Measurements from ENCODE around the gene GPX8.

GPX8 gene

GRCh38 chr5:55205001-55205400, 45.0 kb downstream of the GPX8 start:
- ATAC-seq (ENCODE audit: insufficient read depth, low read depth), result no peak
- no peaks in the 10 kb centered on the region for H3K27me3 ChIP-seq (ENCODE audit: insufficient read depth, low read length, poor library complexity)
- H3K4me2 ChIP-seq (ENCODE audit: insufficient read depth, low read length), result no peak overlapping the region
- no peaks in the 10 kb centered on the region for H3K36me3 ChIP-seq (ENCODE audit: insufficient read depth, low read length)
- H3K4me3 ChIP-seq (ENCODE audit: low read depth in 1 of 2, low read length in 2 of 2), result no peak overlapping the region
- no peaks in the 10 kb centered on the region for H3K4me1 ChIP-seq (ENCODE audit: insufficient read depth, low read length)
- H3K9me3 ChIP-seq (ENCODE audit: insufficient read depth, low read length, severe bottlenecking), result no peaks in the 10 kb centered on the region
- no peaks in the 10 kb centered on the region for H4K20me1 ChIP-seq (ENCODE audit: insufficient read depth, low read length)
- TF ChIP-seq EZH2 (IDR thresholded peaks at IDR 0.05; ENCODE audit: borderline replicate concordance, low read depth, low read length, severe bottlenecking) (no peak), CTCF (IDR thresholded peaks at IDR 0.05; ENCODE audit: borderline replicate concordance, extremely low read depth, low read length, poor library complexity, severe bottlenecking) (no peak)
- H3K27ac ChIP-seq (ENCODE audit: low read length), result no peak overlapping the region
- no peak for DNase-seq
- H3K9ac ChIP-seq (ENCODE audit: low read depth, low read length), result no peak overlapping the region
- no peak overlapping the region for H2AFZ ChIP-seq (ENCODE audit: low read depth, low read length)
- H3K79me2 ChIP-seq (ENCODE audit: insufficient read depth, low read length), result no peaks in the 10 kb centered on the region

GRCh38 chr5:55211184-55211874, 51.4 kb downstream of the GPX8 start:
- no peaks in the 10 kb centered on the region for H3K9me3 ChIP-seq (ENCODE audit: insufficient read depth, low read length, severe bottlenecking)
- H3K27ac ChIP-seq (ENCODE audit: low read length), result no peak overlapping the region
- TF ChIP-seq CTCF (IDR thresholded peaks at IDR 0.05; ENCODE audit: borderline replicate concordance, extremely low read depth, low read length, poor library complexity, severe bottlenecking) (no peak), EZH2 (IDR thresholded peaks at IDR 0.05; ENCODE audit: borderline replicate concordance, low read depth, low read length, severe bottlenecking) (no peak)
- no peaks in the 10 kb centered on the region for H3K36me3 ChIP-seq (ENCODE audit: insufficient read depth, low read length)
- no peak for ATAC-seq (ENCODE audit: insufficient read depth, low read depth)
- H3K4me1 ChIP-seq (ENCODE audit: insufficient read depth, low read length), result no peaks in the 10 kb centered on the region
- DNase-seq, result no peak
- no peaks in the 10 kb centered on the region for H3K79me2 ChIP-seq (ENCODE audit: insufficient read depth, low read length)
- no peak overlapping the region for H3K4me2 ChIP-seq (ENCODE audit: insufficient read depth, low read length)
- no peak overlapping the region for H3K9ac ChIP-seq (ENCODE audit: low read depth, low read length)
- H3K27me3 ChIP-seq (ENCODE audit: insufficient read depth, low read length, poor library complexity), result no peaks in the 10 kb centered on the region
- H2AFZ ChIP-seq (ENCODE audit: low read depth, low read length), result no peak overlapping the region
- H4K20me1 ChIP-seq (ENCODE audit: insufficient read depth, low read length), result no peaks in the 10 kb centered on the region
- no peak overlapping the region for H3K4me3 ChIP-seq (ENCODE audit: low read depth in 1 of 2, low read length in 2 of 2)
